Adrenal gland (tissue), 12 donors: Measurements from ENCODE around the gene LIMS2. TPM values are rescaled to one million over a fixed set of nuclear protein-coding genes. Genes with fewer than 3 reads are reported as not detected.
A peak's percentile ranks its signal among the peaks of the same experiment; 100 is the strongest.

Source experiments
- DNase-seq, 7 donors: peaks; one replicate each; pipeline ENCODE4 v3.0.0-alpha.2; 2019 to 2020
- H3K27ac ChIP-seq, 5 donors: fragments of 200-600 bp; sonication (generic) in 4 of 5; 1 replicate in 3 of 5; 2 replicates in 2 of 5; pipeline versions ENCODE4 v1.5.1 to v1.8.0; 2016 to 2020; ENCODE audit warnings: mild to moderate bottlenecking in 1 of 5
- H3K27me3 ChIP-seq: fragments of 200-600 bp; 2 replicates; pipeline ENCODE4 v1.8.0; 2021
- H3K36me3 ChIP-seq, 2 donors: fragments of 200-600 bp; replicated peaks in 1 of 2; 1 replicate in 1 of 2; 2 replicates in 1 of 2; pipeline versions ENCODE4 v1.5.1 to v1.8.0; 2018 to 2022
- H3K4me1 ChIP-seq, 2 donors: fragments of 200-600 bp; replicated peaks in 1 of 2; 1 replicate in 1 of 2; 2 replicates in 1 of 2; pipeline versions ENCODE4 v1.5.1 to v1.8.0; 2018 to 2021
- H3K4me3 ChIP-seq, 4 donors: fragments of 200-600 bp; sonication (generic) in 3 of 4; one replicate each; pipeline ENCODE4 v1.5.1; 2016 to 2018
- H3K9me3 ChIP-seq, 3 donors: fragments of 200-600 bp; sonication (generic) in 1 of 3; replicated peaks in 1 of 3; 1 replicate in 2 of 3; 2 replicates in 1 of 3; pipeline versions ENCODE4 v1.5.1 to v1.8.0; 2016 to 2021
- CTCF ChIP-seq, 6 experiments: fragments of 450-650 bp in 4 of 6; fragments of 200-600 bp in 2 of 6; sonication (generic) in 1 of 6; IDR thresholded peaks; 1 replicate in 5 of 6; 2 replicates in 1 of 6; pipeline versions ENCODE4 v1.5.1 to v1.8.0; 2016 to 2021; ENCODE audit warnings: antibody characterized with exemption in 6 of 6, mild to moderate bottlenecking in 2 of 6, moderate library complexity in 1 of 6
- POLR2A ChIP-seq, 2 donors: fragments of 450-650 bp; IDR thresholded peaks; one replicate each; pipeline ENCODE4 v1.6.1; 2017; ENCODE audit warnings: antibody characterized with exemption in 2 of 2, mild to moderate bottlenecking in 2 of 2, moderate library complexity in 1 of 2
- WGBS, 4 donors: extraction: QIAGEN DNeasy Blood & Tissue Kit in 2 of 4; methylation state at CpG; one replicate each; pipeline versions ENCODE4 v1.1.5 to v1.1.7; 2013 to 2017; 5-methylcytosine and 5-hydroxymethylcytosine counted together
- intact Hi-C, 2 donors: fragments of 100-400 bp; cut with DNase I; formaldehyde crosslinking; loops; one replicate each; pipeline versions ENCODE4 v1.14.1 to v1.15.0; 2022 to 2023
- polyA plus RNA-seq, 3 donors: library from polyadenylated mRNA; stranded (reverse); fragments of 200-250 nt in 2 of 3; fragments of 350-450 nt in 1 of 3; fragmentation: Illumina TruSeq in 1 of 3; extraction: RNeasy Lipid Tissue Mini Kit (QIAGEN cat#74804) in 1 of 3; gene quantifications; one replicate each; pipeline ENCODE4 v1.2.3, GENCODE V29; 2013 to 2014
- total RNA-seq, 9 donors: library from RNA; depleted of rRNA in 4 of 9; stranded (reverse); fragments of >200 nt in 4 of 9; fragments of 120-200 nt in 1 of 9; fragmentation: NEBNext Ultra II Directional in 1 of 9; extraction: Animal tissue kit (Norgen Biotek cat#: 25700) in 1 of 9; gene quantifications; one replicate each; pipeline versions ENCODE4 v1.1.0 to v1.2.4, GENCODE V29; 2013 to 2023
- donor health status: healthy with polysubstance abuse.
- donor health status: Bipolar disorder and iron deficiency.
- donor health status: DM: yes; HTN: yes; CAD: no.
- donor health status: DM: no; HTN: no; CAD: no.
- donor health status: DM: no; HTN: no; CAD: no.
- donor health status: DM: yes; HTN: yes; CAD: no.

Gene LIMS2
- total and polyA plus RNA-seq, 12 donors, result 1.4 to 142 (median 16.1) TPM

DNA sequence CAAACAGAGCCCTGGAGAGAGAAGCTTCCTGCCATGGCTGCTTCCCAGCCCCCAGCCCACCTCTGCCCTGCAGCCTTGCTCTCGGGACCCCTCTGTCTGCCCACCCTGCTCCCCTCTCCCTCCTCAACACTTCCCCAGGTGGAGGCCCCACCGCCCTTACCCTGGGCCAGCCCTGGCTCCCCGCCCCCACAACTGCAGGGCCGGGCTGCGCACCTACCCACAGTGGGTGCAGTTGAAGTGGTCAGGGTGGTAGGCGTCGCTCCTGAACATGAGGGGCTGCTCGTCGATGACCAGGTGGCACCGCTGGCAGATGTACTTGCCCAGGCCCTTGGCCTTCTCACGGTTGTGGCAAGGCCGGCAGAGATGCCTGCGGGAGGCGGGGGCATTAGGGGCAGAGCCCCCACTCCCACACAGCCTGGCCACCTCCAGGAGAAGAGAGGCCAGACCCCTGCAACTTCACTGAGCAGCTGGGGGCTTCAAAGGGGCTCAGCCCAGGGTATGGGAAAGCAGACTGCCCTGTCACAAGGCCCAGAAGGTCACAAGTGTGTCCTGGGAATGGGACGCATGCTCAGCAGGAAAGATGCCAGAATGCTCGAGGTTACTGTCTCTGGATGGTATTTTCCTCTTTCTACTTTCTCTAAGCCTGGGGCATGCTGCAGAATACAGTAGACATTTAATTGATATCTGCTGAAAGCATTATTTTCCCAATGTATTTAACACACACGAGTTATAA lies 32.5 kb downstream of the LIMS2 start:
- H3K4me1 ChIP-seq, result peaks cover 0 to 5% of the 10 kb centered on the region in 2 donors
- no peak for TF ChIP-seq POLR2A (IDR thresholded peaks at IDR 0.05)
- TF ChIP-seq CTCF (IDR thresholded peaks at IDR 0.05), result no peak
- 46 to 77% (median 67%) methylated on average over 3 to 17 of the region's 17 CpGs for WGBS, 4 donors
- intact Hi-C loops, result no loop called here
- peak in 5 of 7 donors; percentile 42 to 65 (median 51) for DNase-seq
- H3K4me3 ChIP-seq, result no peak overlapping the region
- H3K27me3 ChIP-seq, result no peaks in the 10 kb centered on the region
- H3K9me3 ChIP-seq, result no peaks in the 10 kb centered on the region
- H3K27ac ChIP-seq, result no peak overlapping the region
- no peaks in the 10 kb centered on the region for H3K36me3 ChIP-seq

DNA sequence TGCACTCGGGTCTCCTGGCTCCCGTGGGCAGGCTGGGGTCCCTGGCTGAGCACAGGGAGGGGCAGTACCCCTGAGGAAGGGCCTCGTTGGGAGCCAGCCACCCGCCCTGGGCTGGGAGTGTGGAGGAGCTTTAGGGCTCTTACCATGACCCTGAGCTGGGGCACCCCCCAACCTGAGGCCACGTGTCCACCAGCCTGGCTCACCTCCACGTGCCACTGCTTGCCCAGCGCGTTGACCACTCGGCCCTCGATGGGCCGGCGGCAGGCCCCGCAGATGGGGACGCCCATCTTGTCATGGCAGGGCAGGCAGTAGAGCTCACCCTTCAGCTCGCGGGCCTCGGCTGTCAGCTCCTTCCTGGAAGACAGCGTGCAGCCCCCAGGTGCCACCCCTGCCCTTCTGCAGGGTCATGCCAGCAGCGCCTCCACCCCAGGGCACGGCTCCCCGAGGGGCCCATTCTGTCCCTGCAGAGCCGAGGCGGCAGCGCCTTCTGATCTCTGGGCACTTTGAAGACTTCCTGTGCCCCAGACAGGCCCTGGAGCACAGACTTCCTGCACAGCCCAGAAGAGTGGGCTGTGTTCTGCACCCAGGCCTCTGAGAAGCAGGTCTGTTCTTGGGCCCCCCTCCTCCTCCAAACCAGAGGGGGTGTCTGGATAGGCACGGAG lies 33.4 kb downstream of the LIMS2 start:
- H3K36me3 ChIP-seq, result no peaks in the 10 kb centered on the region
- peaks cover 0 to 7% of the 10 kb centered on the region in 2 donors for H3K4me1 ChIP-seq
- no peaks in the 10 kb centered on the region for H3K9me3 ChIP-seq
- intact Hi-C loops, result no loop called here
- WGBS, 4 donors, result 69 to 76% (median 73%) methylated on average over 15 to 25 of the region's 25 CpGs; no CpG with 5 or more reads in 1 of the 4 donors
- no peaks in the 10 kb centered on the region for H3K27me3 ChIP-seq
- DNase-seq, result no peak
- peak overlapping the region in 1 of 5 donors; percentile 32 for H3K27ac ChIP-seq
- TF ChIP-seq POLR2A (IDR thresholded peaks at IDR 0.05) (no peak), CTCF (IDR thresholded peaks at IDR 0.05) (no peak)
- no peak overlapping the region for H3K4me3 ChIP-seq

- Histone ChIP-seq H3K27ac (no peak overlapping the region), H3K4me1 (peaks cover 0 to 4% of the 10 kb centered on the region in 2 donors), H3K27me3 (no peaks in the 10 kb centered on the region), H3K36me3 (no peaks in the 10 kb centered on the region), H3K9me3 (no peaks in the 10 kb centered on the region), H3K4me3 (no peak overlapping the region)
- TF ChIP-seq CTCF (IDR thresholded peaks at IDR 0.05) (no peak), POLR2A (IDR thresholded peaks at IDR 0.05) (no peak)
- WGBS, 4 donors, result 85 to 100% (median 91%) methylated on average over 2 to 6 of the region's 6 CpGs
- intact Hi-C loops, result no loop called here
- no peak for DNase-seq
Observed at GRCh38 chr2:127641133-127641532, 34.2 kb downstream of the LIMS2 start.

DNA sequence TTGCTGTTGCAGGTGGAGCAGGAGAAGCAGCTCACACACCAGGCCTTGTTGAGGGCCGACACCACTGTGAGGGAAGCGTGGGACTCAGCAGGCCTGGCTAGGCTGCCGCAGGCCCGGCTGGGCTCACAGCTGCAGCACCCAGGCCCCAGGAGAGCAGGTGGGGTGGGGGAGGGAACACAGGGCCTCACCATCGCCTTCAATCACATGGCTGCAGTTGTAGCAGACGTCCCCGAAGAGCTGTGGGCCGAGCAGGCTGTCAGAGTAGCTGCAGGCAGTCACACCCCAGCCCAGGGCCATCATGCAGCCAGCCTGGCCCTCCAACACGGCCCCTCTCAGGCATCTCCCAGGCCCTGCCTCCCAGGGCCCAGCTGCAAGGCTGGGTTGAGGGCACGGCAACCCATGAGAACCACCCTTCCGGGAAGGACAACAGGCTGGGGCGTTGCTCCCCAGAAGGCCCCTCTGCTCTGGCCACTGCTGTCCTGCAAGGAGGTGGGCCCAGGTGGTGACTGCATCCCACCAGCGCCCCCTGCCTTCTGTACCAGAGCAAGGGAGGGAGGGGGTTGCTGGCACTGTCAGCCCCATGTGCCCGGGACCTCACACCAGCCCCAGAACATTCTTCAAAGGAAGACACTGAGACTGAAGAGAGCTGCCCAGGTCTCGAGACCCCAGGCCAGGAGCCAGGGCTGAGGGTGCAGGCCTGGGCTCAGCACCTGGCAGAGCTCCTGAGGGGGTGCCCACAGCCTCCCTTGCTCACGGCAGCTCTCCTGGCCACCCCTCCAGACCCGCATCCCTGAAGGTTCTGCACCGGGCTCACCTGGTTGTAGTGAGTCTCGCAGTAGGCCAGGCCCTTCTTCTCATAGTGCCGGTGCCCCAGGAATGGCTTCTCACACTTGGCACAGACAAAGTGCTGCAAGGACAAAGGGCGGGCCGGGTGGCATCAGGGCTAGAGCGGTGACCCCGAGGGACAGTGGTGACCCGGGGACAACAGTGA lies 35.0 kb downstream of the LIMS2 start:
- no peak for DNase-seq
- no peaks in the 10 kb centered on the region for H3K9me3 ChIP-seq
- no peak overlapping the region for H3K27ac ChIP-seq
- H3K4me1 ChIP-seq, result peaks cover 0 to 4% of the 10 kb centered on the region in 2 donors
- no peak overlapping the region for H3K4me3 ChIP-seq
- no peaks in the 10 kb centered on the region for H3K27me3 ChIP-seq
- intact Hi-C loops, result no loop called here
- TF ChIP-seq CTCF (IDR thresholded peaks at IDR 0.05) (no peak), POLR2A (IDR thresholded peaks at IDR 0.05) (no peak)
- WGBS, 4 donors, result 87 to 91% (median 88%) methylated on average over 11 to 25 of the region's 25 CpGs
- no peaks in the 10 kb centered on the region for H3K36me3 ChIP-seq
